Tibial artery (tissue), 4 donors: ENCODE results near the gene FRMD1.
"Not testable (repeated sequence)": the region's sequence is repeated elsewhere in the genome, so short reads cannot be mapped to it uniquely, and the experiment has no call there.

ENCODE experiments used
- DNase-seq, 2 donors: peaks; one replicate each; pipeline ENCODE4 v3.0.0-alpha.2; 2019
- H3K27ac ChIP-seq, 2 donors: fragments of 200-600 bp; sonication (generic) in 1 of 2; 1 replicate in 1 of 2; 2 replicates in 1 of 2; pipeline ENCODE4 v1.5.1; 2018 to 2019; ENCODE audit warnings: mild to moderate bottlenecking in 1 of 2
- H3K27me3 ChIP-seq, 2 donors: fragments of 200-600 bp; sonication (generic) in 1 of 2; one replicate each; pipeline versions ENCODE4 v1.5.1 to v1.6.0; 2016 to 2019
- H3K36me3 ChIP-seq, 3 donors: fragments of 200-600 bp; sonication (generic) in 2 of 3; one replicate each; pipeline ENCODE4 v1.5.1; 2016 to 2019; ENCODE audit warnings: mild to moderate bottlenecking in 2 of 3
- H3K4me1 ChIP-seq, 4 donors: fragments of 200-600 bp; sonication (generic) in 2 of 4; 1 replicate in 3 of 4; 2 replicates in 1 of 4; pipeline ENCODE4 v1.5.1; 2016 to 2019
- H3K4me3 ChIP-seq, 2 donors: fragments of 200-600 bp; sonication (generic) in 1 of 2; 1 replicate in 1 of 2; 2 replicates in 1 of 2; pipeline ENCODE4 v1.5.1; 2018 to 2019; ENCODE audit warnings: mild to moderate bottlenecking in 2 of 2
- H3K9me3 ChIP-seq, 3 donors: fragments of 200-600 bp; sonication (generic) in 1 of 3; one replicate each; pipeline ENCODE4 v1.5.1; 2016 to 2019
- intact Hi-C: fragments of 100-400 bp; cut with DNase I; formaldehyde crosslinking; loops from one replicate; pipeline ENCODE4 v1.15.0; 2023; ENCODE audit warnings: low total_unique reads
- TF ChIP-seq, protein P1 (sequence below), 2 experiments: fragments of 200-600 bp in 1 of 2; fragments of 450-650 bp in 1 of 2; IDR thresholded peaks; one replicate each; pipeline ENCODE4 v1.5.1; 2017 to 2019; ENCODE audit warnings: antibody characterized with exemption in 2 of 2, mild to moderate bottlenecking in 1 of 2, moderate library complexity in 1 of 2

Gene FRMD1

GRCh38 chr6:168083514-168083885, 4.5 kb upstream of the FRMD1 start:
- DNase-seq: no peak
- Histone ChIP-seq H3K4me3 (no peak overlapping the region), H3K27ac (no peak overlapping the region), H3K9me3 (no peaks in the 10 kb centered on the region), H3K36me3 (no peaks in the 10 kb centered on the region), H3K4me1 (peaks cover 0 to 23% (median 18%) of the 10 kb centered on the region in 4 donors), H3K27me3 (no peaks in the 10 kb centered on the region)
- intact Hi-C loops: no loop called here
- TF ChIP-seq, protein P1, sequence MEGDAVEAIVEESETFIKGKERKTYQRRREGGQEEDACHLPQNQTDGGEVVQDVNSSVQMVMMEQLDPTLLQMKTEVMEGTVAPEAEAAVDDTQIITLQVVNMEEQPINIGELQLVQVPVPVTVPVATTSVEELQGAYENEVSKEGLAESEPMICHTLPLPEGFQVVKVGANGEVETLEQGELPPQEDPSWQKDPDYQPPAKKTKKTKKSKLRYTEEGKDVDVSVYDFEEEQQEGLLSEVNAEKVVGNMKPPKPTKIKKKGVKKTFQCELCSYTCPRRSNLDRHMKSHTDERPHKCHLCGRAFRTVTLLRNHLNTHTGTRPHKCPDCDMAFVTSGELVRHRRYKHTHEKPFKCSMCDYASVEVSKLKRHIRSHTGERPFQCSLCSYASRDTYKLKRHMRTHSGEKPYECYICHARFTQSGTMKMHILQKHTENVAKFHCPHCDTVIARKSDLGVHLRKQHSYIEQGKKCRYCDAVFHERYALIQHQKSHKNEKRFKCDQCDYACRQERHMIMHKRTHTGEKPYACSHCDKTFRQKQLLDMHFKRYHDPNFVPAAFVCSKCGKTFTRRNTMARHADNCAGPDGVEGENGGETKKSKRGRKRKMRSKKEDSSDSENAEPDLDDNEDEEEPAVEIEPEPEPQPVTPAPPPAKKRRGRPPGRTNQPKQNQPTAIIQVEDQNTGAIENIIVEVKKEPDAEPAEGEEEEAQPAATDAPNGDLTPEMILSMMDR (IDR thresholded peaks at IDR 0.05): no peak

GRCh38 chr6:168082860-168083513, 4.0 kb upstream of the FRMD1 start:
- TF ChIP-seq, protein P1 (IDR thresholded peaks at IDR 0.05): no peak
- intact Hi-C loops: no loop called here
- no peak for DNase-seq
- H3K4me1 ChIP-seq: peaks cover 0 to 21% (median 16%) of the 10 kb centered on the region in 4 donors
- no peak overlapping the region for H3K4me3 ChIP-seq
- no peaks in the 10 kb centered on the region for H3K36me3 ChIP-seq
- no peak overlapping the region for H3K27ac ChIP-seq
- H3K27me3 ChIP-seq: no peaks in the 10 kb centered on the region
- H3K9me3 ChIP-seq: no peaks in the 10 kb centered on the region

- H3K27ac ChIP-seq: no peak overlapping the region
- TF ChIP-seq, protein P1 (IDR thresholded peaks at IDR 0.05): no peak
- H3K4me1 ChIP-seq: peaks cover 0 to 18% (median 13%) of the 10 kb centered on the region in 4 donors
- no peaks in the 10 kb centered on the region for H3K36me3 ChIP-seq
- H3K4me3 ChIP-seq: no peak overlapping the region
- H3K9me3 ChIP-seq: no peaks in the 10 kb centered on the region
- intact Hi-C loops: no loop called here
- no peak for DNase-seq
- no peaks in the 10 kb centered on the region for H3K27me3 ChIP-seq
Observed at GRCh38 chr6:168081858-168082546, 3.0 kb upstream of the FRMD1 start.

DNA sequence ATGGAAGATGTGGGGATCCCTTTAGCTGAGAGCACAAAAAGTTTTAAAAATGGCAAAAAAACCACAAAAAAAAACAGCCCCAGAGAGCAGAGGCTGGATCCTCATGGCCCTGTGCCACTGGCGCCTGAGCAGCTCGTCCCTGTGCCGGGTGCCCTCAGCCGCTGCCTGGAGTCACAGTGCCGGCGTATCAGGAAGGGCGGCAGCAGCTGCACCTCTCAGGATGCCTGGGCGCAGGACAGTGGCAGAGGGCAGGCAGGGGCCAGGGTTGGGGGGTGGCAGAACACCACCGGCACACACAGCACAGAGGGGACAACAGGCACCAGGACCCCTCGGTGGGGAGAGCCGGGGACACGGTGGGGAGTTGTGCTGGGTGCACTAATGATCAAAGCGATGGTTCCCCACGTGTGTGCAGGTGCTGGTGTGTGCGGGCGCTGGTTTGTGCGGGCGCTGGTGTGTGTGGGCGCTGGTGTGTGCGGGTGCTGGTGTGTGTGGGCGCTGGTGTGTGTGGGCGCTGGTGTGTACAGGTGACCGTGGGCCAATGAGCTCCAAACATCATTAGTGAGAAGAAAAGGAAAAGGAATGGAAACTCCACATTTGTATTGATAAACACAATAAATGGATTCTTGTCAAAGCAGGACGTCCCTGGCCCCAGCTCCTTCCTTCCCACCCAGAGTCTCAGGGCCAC, 1.5 kb upstream of the FRMD1 start:
- Histone ChIP-seq H3K4me3 (no peak overlapping the region), H3K27me3 (no peaks in the 10 kb centered on the region), H3K36me3 (no peaks in the 10 kb centered on the region), H3K27ac (no peak overlapping the region), H3K9me3 (no peaks in the 10 kb centered on the region), H3K4me1 (peaks cover 0 to 18% (median 13%) of the 10 kb centered on the region in 4 donors)
- intact Hi-C loops: no loop called here
- TF ChIP-seq, protein P1 (IDR thresholded peaks at IDR 0.05): no peak
- no peak for DNase-seq

- H3K27me3 ChIP-seq: no peaks in the 10 kb centered on the region
- peaks cover 0 to 19% (median 13%) of the 10 kb centered on the region in 4 donors for H3K4me1 ChIP-seq
- H3K27ac ChIP-seq: no peak overlapping the region
- H3K4me3 ChIP-seq: peak overlapping the region; percentile 24 to 34
- no peaks in the 10 kb centered on the region for H3K36me3 ChIP-seq
- DNase-seq: no peak
- TF ChIP-seq, protein P1 (IDR thresholded peaks at IDR 0.05): no peak
- intact Hi-C loops: no loop called here
- no peaks in the 10 kb centered on the region for H3K9me3 ChIP-seq
Observed at GRCh38 chr6:168078175-168078942, 653 bp downstream of the FRMD1 start.

GRCh38 chr6:168077401-168077800, 1.6 kb downstream of the FRMD1 start:
- H3K27me3 ChIP-seq, DNase-seq, H3K27ac ChIP-seq, H3K9me3 ChIP-seq, intact Hi-C loops, H3K36me3 ChIP-seq, H3K4me3 ChIP-seq: not testable (repeated sequence)
- H3K4me1 ChIP-seq: peaks cover 0 to 26% (median 13%) of the 10 kb centered on the region in 4 donors
